Neural progenitor cell (in vitro differentiated cells): ENCODE results near the gene ACKR3. TPM values are rescaled to one million over a fixed set of nuclear protein-coding genes. Genes with fewer than 3 reads are reported as not detected.

Experiments used
- DNase-seq: peaks from one replicate; pipeline ENCODE4 v3.0.0-alpha.2; 2016; ENCODE audit warnings: low spot score
- H2AFZ ChIP-seq: fragments of 200-600 bp; sonication (generic); replicated peaks from 2 replicates; pipeline ENCODE4 v1.6.1; 2016; ENCODE audit warnings: antibody characterized with exemption
- H3F3A ChIP-seq: fragments of 200-600 bp; sonication (generic); 2 replicates; pipeline ENCODE4 v1.6.1; 2016; ENCODE audit warnings: antibody characterized with exemption, low read depth
- H3K27ac ChIP-seq: fragments of 200-600 bp; sonication (generic); 2 replicates; pipeline ENCODE4 v1.5.1; 2016; ENCODE audit warnings: mild to moderate bottlenecking
- H3K27me3 ChIP-seq: fragments of 200-600 bp; sonication (generic); 2 replicates; pipeline ENCODE4 v1.6.1; 2016; ENCODE audit warnings: mild to moderate bottlenecking, moderate library complexity
- H3K36me3 ChIP-seq: fragments of 200-600 bp; sonication (generic); 2 replicates; pipeline ENCODE4 v1.5.1; 2016
- H3K4me1 ChIP-seq: fragments of 200-600 bp; sonication (generic); 2 replicates; pipeline ENCODE4 v1.6.1; 2016; ENCODE audit warnings: mixed run types
- H3K4me2 ChIP-seq: fragments of 200-600 bp; sonication (generic); 2 replicates; pipeline ENCODE4 v1.6.1; 2016
- H3K4me3 ChIP-seq: fragments of 200-600 bp; sonication (generic); 2 replicates; pipeline ENCODE4 v1.5.1; 2016
- H3K79me2 ChIP-seq: fragments of 200-600 bp; sonication (generic); 2 replicates; pipeline ENCODE4 v1.6.1; 2016; ENCODE audit warnings: low read depth
- H3K9ac ChIP-seq: fragments of 200-600 bp; sonication (generic); 2 replicates; pipeline ENCODE4 v1.6.1; 2016
- H3K9me3 ChIP-seq: fragments of 200-600 bp; sonication (generic); 2 replicates; pipeline ENCODE4 v1.5.1; 2016; ENCODE audit warnings: low read depth
- H4K20me1 ChIP-seq: fragments of 200-600 bp; sonication (generic); 2 replicates; pipeline ENCODE4 v1.6.1; 2016; ENCODE audit warnings: low read depth
- H3K27ac Mint-ChIP-seq: 3 replicates; pipeline ENCODE4 v1.8.0; 2021; ENCODE audit warnings: mixed read lengths
- H3K27me3 Mint-ChIP-seq: 2 replicates; pipeline ENCODE4 v1.8.0; 2022; ENCODE audit warnings: low read depth, mild to moderate bottlenecking, inconsistent platforms, moderate library complexity, mixed read lengths; ENCODE audit not compliant: insufficient read depth
- H3K36me3 Mint-ChIP-seq: 3 replicates; pipeline ENCODE4 v1.8.0; 2021; ENCODE audit warnings: mixed read lengths
- H3K4me1 Mint-ChIP-seq: 3 replicates; pipeline ENCODE4 v1.8.0; 2021; ENCODE audit warnings: mixed read lengths
- H3K4me3 Mint-ChIP-seq: 3 replicates; pipeline ENCODE4 v1.8.0; 2021; ENCODE audit warnings: mild to moderate bottlenecking, moderate library complexity, mixed read lengths
- H3K9me3 Mint-ChIP-seq: 3 replicates; pipeline ENCODE4 v1.8.0; 2020; ENCODE audit warnings: mixed read lengths
- CTCF ChIP-seq: fragments of 200-600 bp; sonication (generic); IDR thresholded peaks from 2 replicates; pipeline ENCODE4 v1.5.1; 2017; ENCODE audit warnings: antibody characterized with exemption, mild to moderate bottlenecking
- EZH2 ChIP-seq: fragments of 200-600 bp; sonication (generic); IDR thresholded peaks from 2 replicates; pipeline ENCODE4 v1.6.1; 2017; ENCODE audit warnings: antibody characterized with exemption, mild to moderate bottlenecking, moderate library complexity
- EZH2phosphoT487 ChIP-seq: fragments of 200-600 bp; sonication (generic); IDR thresholded peaks from 2 replicates; pipeline ENCODE4 v1.6.1; 2017; ENCODE audit warnings: antibody characterized with exemption
- total RNA-seq: library from RNA; depleted of rRNA; stranded (reverse); fragments of >200 nt; gene quantifications from 2 replicates; pipeline ENCODE4 v1.2.3, GENCODE V29; 2015; ENCODE audit warnings: low replicate concordance

The ACKR3 gene
- total RNA-seq, 1 donor from 2014 or later = 1.6 TPM

- H3K36me3 Mint-ChIP-seq = no peaks in the 10 kb centered on the region
- no peak overlapping the region for H3K4me3 ChIP-seq
- H3K4me1 Mint-ChIP-seq = peaks cover 16% of the 10 kb centered on the region
- H3K4me2 ChIP-seq = no peak overlapping the region
- no peak for DNase-seq
- peaks cover 5% of the 10 kb centered on the region for H3K27me3 Mint-ChIP-seq
- no peak overlapping the region for H3K27ac ChIP-seq
- H3K4me1 ChIP-seq = no peaks in the 10 kb centered on the region
- no peaks in the 10 kb centered on the region for H3K9me3 Mint-ChIP-seq
- peak overlapping the region; percentile 5 for H3K27ac Mint-ChIP-seq
- H4K20me1 ChIP-seq = no peaks in the 10 kb centered on the region
- no peaks in the 10 kb centered on the region for H3F3A ChIP-seq
- no peak overlapping the region for H3K4me3 Mint-ChIP-seq
- TF ChIP-seq EZH2phosphoT487 (no peak), EZH2 (no peak), CTCF (no peak)
- no peaks in the 10 kb centered on the region for H3K9me3 ChIP-seq
- no peaks in the 10 kb centered on the region for H3K36me3 ChIP-seq
- H3K79me2 ChIP-seq = no peaks in the 10 kb centered on the region
- no peak overlapping the region for H3K9ac ChIP-seq
- no peak overlapping the region for H2AFZ ChIP-seq
- H3K27me3 ChIP-seq = no peaks in the 10 kb centered on the region
Measured at GRCh38 chr2:236621786-236622185, 52.2 kb downstream of the ACKR3 start.

- no peaks in the 10 kb centered on the region for H3K9me3 ChIP-seq
- H3K36me3 ChIP-seq = no peaks in the 10 kb centered on the region
- Mint-ChIP-seq H3K4me3 (no peak overlapping the region), H3K36me3 (no peaks in the 10 kb centered on the region), H3K4me1 (peaks cover 16% of the 10 kb centered on the region), H3K27ac (peak overlapping the region; percentile 94), H3K27me3 (peaks cover 5% of the 10 kb centered on the region), H3K9me3 (no peaks in the 10 kb centered on the region)
- H2AFZ ChIP-seq = no peak overlapping the region
- no peaks in the 10 kb centered on the region for H4K20me1 ChIP-seq
- DNase-seq = no peak
- no peaks in the 10 kb centered on the region for H3F3A ChIP-seq
- no peaks in the 10 kb centered on the region for H3K4me1 ChIP-seq
- H3K27ac ChIP-seq = no peak overlapping the region
- H3K27me3 ChIP-seq = no peaks in the 10 kb centered on the region
- H3K9ac ChIP-seq = no peak overlapping the region
- H3K79me2 ChIP-seq = no peaks in the 10 kb centered on the region
- no peak overlapping the region for H3K4me3 ChIP-seq
- TF ChIP-seq CTCF (no peak), EZH2phosphoT487 (no peak)
- no peak overlapping the region for H3K4me2 ChIP-seq
Measured at GRCh38 chr2:236622201-236622600, 52.6 kb downstream of the ACKR3 start.

GRCh38 chr2:236622660-236623059 lies 53.0 kb downstream of the ACKR3 start:
- Histone ChIP-seq H3K9ac (no peak overlapping the region), H4K20me1 (no peaks in the 10 kb centered on the region), H3K27me3 (no peaks in the 10 kb centered on the region), H3K4me3 (no peak overlapping the region), H3F3A (no peaks in the 10 kb centered on the region), H3K9me3 (no peaks in the 10 kb centered on the region), H3K27ac (no peak overlapping the region), H3K4me1 (no peaks in the 10 kb centered on the region), H3K4me2 (no peak overlapping the region), H3K79me2 (no peaks in the 10 kb centered on the region), H2AFZ (no peak overlapping the region), H3K36me3 (no peaks in the 10 kb centered on the region)
- H3K9me3 Mint-ChIP-seq = no peaks in the 10 kb centered on the region
- peaks cover 5% of the 10 kb centered on the region for H3K27me3 Mint-ChIP-seq
- H3K27ac Mint-ChIP-seq = peak overlapping the region; percentile 94
- DNase-seq = no peak
- H3K4me3 Mint-ChIP-seq = no peak overlapping the region
- H3K36me3 Mint-ChIP-seq = no peaks in the 10 kb centered on the region
- peaks cover 16% of the 10 kb centered on the region for H3K4me1 Mint-ChIP-seq
- no peak for TF ChIP-seq CTCF
- no peak for TF ChIP-seq EZH2phosphoT487
- no peak for TF ChIP-seq EZH2
